Astrocyte (in vitro differentiated cells and primary cell): ENCODE data around the gene NR1D1. TPM values are rescaled to one million over a fixed set of nuclear protein-coding genes. Genes with fewer than 3 reads are reported as not detected.
A peak's percentile ranks its signal among the peaks of the same experiment; 100 is the strongest.

Experiments used
- DNase-seq: peaks from one replicate; pipeline ENCODE4 v3.0.0-alpha.2; 2010; ENCODE audit warnings: low read depth
- FAIRE-seq: peaks from 2 replicates; lab custom pipeline; 2011; peaks lifted over from hg19 to GRCh38; lab: Jason Lieb, UNC
- H2AFZ ChIP-seq: 2 replicates; pipeline ENCODE4 v1.6.0; 2012; ENCODE audit warnings: low read depth, low read length, inconsistent platforms
- H3K27ac ChIP-seq: 2 replicates; pipeline ENCODE4 v1.5.1; 2011; ENCODE audit warnings: low read depth, low read length, inconsistent platforms
- H3K27me3 ChIP-seq: 2 replicates; pipeline ENCODE4 v1.6.0; 2011; ENCODE audit warnings: low read length, inconsistent platforms; ENCODE audit not compliant: insufficient read depth
- H3K36me3 ChIP-seq: 2 replicates; pipeline ENCODE4 v1.5.1; 2011; ENCODE audit warnings: low read length, inconsistent platforms; ENCODE audit not compliant: insufficient read depth
- H3K4me1 ChIP-seq: 2 replicates; pipeline ENCODE4 v1.5.1; 2011; ENCODE audit warnings: low read length, inconsistent platforms; ENCODE audit not compliant: insufficient read depth
- H3K4me2 ChIP-seq: 2 replicates; pipeline ENCODE4 v1.6.0; 2012; ENCODE audit warnings: low read length, inconsistent platforms
- H3K4me3 ChIP-seq: 2 replicates; pipeline ENCODE4 v1.5.1; 2011; ENCODE audit warnings: low read depth, mild to moderate bottlenecking, low read length, inconsistent platforms; ENCODE audit not compliant: insufficient read depth
- H3K79me2 ChIP-seq: 2 replicates; pipeline ENCODE4 v1.6.0; 2012; ENCODE audit warnings: mild to moderate bottlenecking, low read length, inconsistent platforms; ENCODE audit not compliant: insufficient read depth
- H3K9ac ChIP-seq: 2 replicates; pipeline ENCODE4 v1.6.0; 2012; ENCODE audit warnings: mild to moderate bottlenecking, low read length, inconsistent platforms
- H3K9me3 ChIP-seq: 2 replicates; pipeline ENCODE4 v1.5.1; 2012; ENCODE audit warnings: low read depth, mild to moderate bottlenecking, low read length, inconsistent platforms; ENCODE audit not compliant: insufficient read depth
- H4K20me1 ChIP-seq: 2 replicates; pipeline ENCODE4 v1.6.0; 2012; ENCODE audit warnings: low read length, inconsistent platforms; ENCODE audit not compliant: insufficient read depth
- H3K27ac Mint-ChIP-seq: one replicate; pipeline ENCODE4 v1.8.0; 2021; ENCODE audit warnings: mild to moderate bottlenecking, mixed read lengths; ENCODE audit not compliant: unreplicated experiment
- H3K27me3 Mint-ChIP-seq: one replicate; pipeline ENCODE4 v1.8.0; 2021; ENCODE audit warnings: low read depth, mixed read lengths; ENCODE audit not compliant: unreplicated experiment
- H3K36me3 Mint-ChIP-seq: one replicate; pipeline ENCODE4 v1.8.0; 2021; ENCODE audit warnings: low read depth, mixed read lengths; ENCODE audit not compliant: unreplicated experiment
- H3K4me1 Mint-ChIP-seq: one replicate; pipeline ENCODE4 v1.8.0; 2021; ENCODE audit warnings: low read depth, mixed read lengths; ENCODE audit not compliant: unreplicated experiment
- H3K4me3 Mint-ChIP-seq: one replicate; pipeline ENCODE4 v1.8.0; 2021; ENCODE audit warnings: mild to moderate bottlenecking, moderate library complexity, mixed read lengths; ENCODE audit not compliant: unreplicated experiment
- H3K9me3 Mint-ChIP-seq: one replicate; pipeline ENCODE4 v1.8.0; 2021; ENCODE audit warnings: mild to moderate bottlenecking, mixed read lengths; ENCODE audit not compliant: unreplicated experiment
- EZH2 ChIP-seq: IDR thresholded peaks from 2 replicates; pipeline ENCODE4 v1.6.1; 2012; ENCODE audit warnings: mild to moderate bottlenecking, low read length, inconsistent platforms; ENCODE audit not compliant: insufficient read depth
- total RNA-seq: library from RNA; stranded (reverse); gene quantifications from 2 replicates; pipeline ENCODE4 v1.2.1, GENCODE V29; 2021
- TF ChIP-seq, protein P1 (sequence below): IDR thresholded peaks from 2 replicates; pipeline ENCODE4 v1.5.1; 2011; ENCODE audit warnings: low read depth, mild to moderate bottlenecking, inconsistent platforms, low read length, moderate library complexity; ENCODE audit not compliant: insufficient read depth

NR1D1 gene
- total RNA-seq, 1 donor from 2014 or later: 8.7 TPM

- FAIRE-seq (no peak), DNase-seq (no peak)
- TF ChIP-seq, protein P1, sequence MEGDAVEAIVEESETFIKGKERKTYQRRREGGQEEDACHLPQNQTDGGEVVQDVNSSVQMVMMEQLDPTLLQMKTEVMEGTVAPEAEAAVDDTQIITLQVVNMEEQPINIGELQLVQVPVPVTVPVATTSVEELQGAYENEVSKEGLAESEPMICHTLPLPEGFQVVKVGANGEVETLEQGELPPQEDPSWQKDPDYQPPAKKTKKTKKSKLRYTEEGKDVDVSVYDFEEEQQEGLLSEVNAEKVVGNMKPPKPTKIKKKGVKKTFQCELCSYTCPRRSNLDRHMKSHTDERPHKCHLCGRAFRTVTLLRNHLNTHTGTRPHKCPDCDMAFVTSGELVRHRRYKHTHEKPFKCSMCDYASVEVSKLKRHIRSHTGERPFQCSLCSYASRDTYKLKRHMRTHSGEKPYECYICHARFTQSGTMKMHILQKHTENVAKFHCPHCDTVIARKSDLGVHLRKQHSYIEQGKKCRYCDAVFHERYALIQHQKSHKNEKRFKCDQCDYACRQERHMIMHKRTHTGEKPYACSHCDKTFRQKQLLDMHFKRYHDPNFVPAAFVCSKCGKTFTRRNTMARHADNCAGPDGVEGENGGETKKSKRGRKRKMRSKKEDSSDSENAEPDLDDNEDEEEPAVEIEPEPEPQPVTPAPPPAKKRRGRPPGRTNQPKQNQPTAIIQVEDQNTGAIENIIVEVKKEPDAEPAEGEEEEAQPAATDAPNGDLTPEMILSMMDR: no peak
- no peak for TF ChIP-seq EZH2
- H3K27ac ChIP-seq: no peak overlapping the region
- no peak overlapping the region for H3K9ac ChIP-seq
- H3K4me3 ChIP-seq: no peak overlapping the region
- H3K27me3 Mint-ChIP-seq: peaks cover 3% of the 10 kb centered on the region
- no peak overlapping the region for H2AFZ ChIP-seq
- no peaks in the 10 kb centered on the region for H3K36me3 ChIP-seq
- H3K9me3 Mint-ChIP-seq: no peaks in the 10 kb centered on the region
- no peak overlapping the region for H3K27ac Mint-ChIP-seq
- peaks cover 4% of the 10 kb centered on the region for H3K79me2 ChIP-seq
- no peaks in the 10 kb centered on the region for H4K20me1 ChIP-seq
- H3K27me3 ChIP-seq: no peaks in the 10 kb centered on the region
- H3K4me3 Mint-ChIP-seq: peak overlapping the region; percentile 46
- peaks cover 64% of the 10 kb centered on the region for H3K4me1 Mint-ChIP-seq
- H3K36me3 Mint-ChIP-seq: no peaks in the 10 kb centered on the region
- no peaks in the 10 kb centered on the region for H3K9me3 ChIP-seq
- H3K4me2 ChIP-seq: no peak overlapping the region
- H3K4me1 ChIP-seq: peaks cover 43% of the 10 kb centered on the region
Observed at GRCh38 chr17:40104594-40105486, 4.5 kb upstream of the NR1D1 start.

- no peaks in the 10 kb centered on the region for H3K9me3 ChIP-seq
- FAIRE-seq: no peak
- TF ChIP-seq EZH2: no peak
- TF ChIP-seq, protein P1: no peak
- Mint-ChIP-seq H3K36me3 (peaks cover 1% of the 10 kb centered on the region), H3K9me3 (no peaks in the 10 kb centered on the region), H3K27ac (no peak overlapping the region), H3K27me3 (peaks cover 3% of the 10 kb centered on the region), H3K4me3 (no peak overlapping the region), H3K4me1 (peaks cover 65% of the 10 kb centered on the region)
- no peak overlapping the region for H3K27ac ChIP-seq
- H4K20me1 ChIP-seq: no peaks in the 10 kb centered on the region
- no peaks in the 10 kb centered on the region for H3K27me3 ChIP-seq
- H3K9ac ChIP-seq: no peak overlapping the region
- H3K4me1 ChIP-seq: peaks cover 46% of the 10 kb centered on the region
- no peak overlapping the region for H2AFZ ChIP-seq
- no peaks in the 10 kb centered on the region for H3K36me3 ChIP-seq
- H3K4me3 ChIP-seq: no peak overlapping the region
- H3K4me2 ChIP-seq: no peak overlapping the region
- DNase-seq: no peak
- peaks cover 10% of the 10 kb centered on the region for H3K79me2 ChIP-seq
Observed at GRCh38 chr17:40103688-40104087, 3.3 kb upstream of the NR1D1 start.

DNA sequence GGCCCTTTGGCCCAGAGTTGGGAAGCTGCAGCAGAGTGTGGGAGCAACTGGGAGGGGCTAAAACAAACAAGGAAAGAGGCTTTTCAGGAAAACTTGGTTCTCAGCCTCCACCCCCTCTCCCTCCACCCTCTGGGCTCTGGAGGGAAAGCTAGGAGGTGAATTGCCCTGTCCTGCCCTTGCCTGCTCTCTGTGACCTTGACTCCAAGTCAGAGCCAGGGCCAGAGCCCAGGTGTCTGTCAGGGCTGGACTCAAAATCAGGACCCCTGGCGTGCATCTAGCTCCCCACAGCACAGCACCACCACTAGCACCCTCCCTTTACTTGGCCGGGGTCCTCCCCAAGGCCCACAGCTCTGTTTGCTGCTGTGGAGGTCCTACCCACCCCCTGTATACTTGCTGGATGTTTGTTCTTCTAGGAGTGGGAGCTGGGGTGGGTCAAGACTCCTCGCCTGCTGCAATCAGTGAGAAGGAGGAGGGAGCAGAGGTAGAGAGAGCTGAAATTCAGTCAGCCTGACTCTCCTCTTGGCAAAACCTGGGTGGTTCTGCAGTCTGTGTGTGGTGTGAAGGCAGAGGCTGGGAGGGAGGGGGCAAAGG, 2.8 kb upstream of the NR1D1 start:
- Histone ChIP-seq H2AFZ (no peak overlapping the region), H3K79me2 (peaks cover 15% of the 10 kb centered on the region), H3K36me3 (no peaks in the 10 kb centered on the region), H4K20me1 (no peaks in the 10 kb centered on the region), H3K4me3 (no peak overlapping the region), H3K9me3 (no peaks in the 10 kb centered on the region), H3K27me3 (no peaks in the 10 kb centered on the region), H3K27ac (no peak overlapping the region), H3K4me2 (no peak overlapping the region), H3K9ac (no peak overlapping the region), H3K4me1 (peaks cover 47% of the 10 kb centered on the region)
- Mint-ChIP-seq H3K9me3 (no peaks in the 10 kb centered on the region), H3K4me1 (peaks cover 68% of the 10 kb centered on the region), H3K4me3 (no peak overlapping the region), H3K27ac (no peak overlapping the region), H3K27me3 (peaks cover 3% of the 10 kb centered on the region), H3K36me3 (peaks cover 3% of the 10 kb centered on the region)
- DNase-seq: no peak
- FAIRE-seq: no peak
- TF ChIP-seq EZH2: no peak
- TF ChIP-seq, protein P1: no peak
